HepG2 (cell line): ENCODE results near the gene CIAO2B. TPM values are rescaled to one million over a fixed set of nuclear protein-coding genes. Genes with fewer than 3 reads are reported as not detected.

Experiments used
- DNMT3B ChIP-seq: conservative IDR thresholded peaks from 2 replicates; pipeline ENCODE4 v1.6.1; 2016; ENCODE audit warnings: missing biosample characterization, control low read depth
- FOXO1 ChIP-seq: sonication (generic); formaldehyde crosslinking; IDR thresholded peaks from 2 replicates; pipeline ENCODE4 v1.4.0; 2020; ENCODE audit warnings: missing genetic modification reagents
- GABPA ChIP-seq, 2 experiments: IDR thresholded peaks; 2 replicates each; pipeline ENCODE4 v1.6.1; 2011 to 2016; ENCODE audit warnings: low read depth in 2 of 2, low read length in 1 of 2, missing biosample characterization in 1 of 2, missing genetic modification characterization in 1 of 2
- HIVEP1 ChIP-seq: sonication (generic); formaldehyde crosslinking; IDR thresholded peaks from 2 replicates; pipeline ENCODE4 v1.4.0; 2020; ENCODE audit warnings: mild to moderate bottlenecking, missing genetic modification reagents
- IRF2 ChIP-seq: IDR thresholded peaks from 2 replicates; pipeline ENCODE4 v1.6.1; 2018; ENCODE audit warnings: missing genetic modification reagents, missing compliant biosample characterization
- JUND ChIP-seq: sonication (generic); formaldehyde crosslinking; IDR thresholded peaks from 2 replicates; pipeline ENCODE4 v1.8.0; 2022; ENCODE audit warnings: mild to moderate bottlenecking, missing genetic modification reagents
- KAT2B ChIP-seq: fragments of 150-350 bp; IDR thresholded peaks from 2 replicates; pipeline ENCODE4 v1.6.1; 2014; ENCODE audit warnings: low read depth, low read length, borderline replicate concordance
- KLF12 ChIP-seq: sonication (generic); formaldehyde crosslinking; IDR thresholded peaks from 2 replicates; pipeline ENCODE4 v1.4.0; 2020; ENCODE audit warnings: missing genetic modification reagents, borderline replicate concordance
- NFIB ChIP-seq: sonication (generic); formaldehyde crosslinking; IDR thresholded peaks from 2 replicates; pipeline ENCODE4 v1.9.0; 2021; ENCODE audit warnings: missing genetic modification reagents, mild to moderate bottlenecking, borderline replicate concordance
- NFKB2 ChIP-seq: sonication (generic); formaldehyde crosslinking; IDR thresholded peaks from 2 replicates; pipeline ENCODE4 v1.4.0; 2020; ENCODE audit warnings: missing genetic modification reagents, borderline replicate concordance
- NR2F2 ChIP-seq: IDR thresholded peaks from 2 replicates; pipeline ENCODE4 v1.6.1; 2012; ENCODE audit warnings: low read depth, inconsistent platforms, borderline replicate concordance
- ZFP37 ChIP-seq: sonication (generic); formaldehyde crosslinking; IDR thresholded peaks from 2 replicates; pipeline ENCODE4 v1.4.0; 2020; ENCODE audit warnings: missing genetic modification reagents, borderline replicate concordance
- ZNF230 ChIP-seq: sonication (generic); formaldehyde crosslinking; IDR thresholded peaks from 2 replicates; pipeline ENCODE4 v1.4.0; 2020; ENCODE audit warnings: mild to moderate bottlenecking, missing genetic modification reagents
- ZNF343 ChIP-seq: sonication (generic); formaldehyde crosslinking; IDR thresholded peaks from 2 replicates; pipeline ENCODE4 v1.4.0; 2020; ENCODE audit warnings: mild to moderate bottlenecking, missing genetic modification reagents
- ZNF720 ChIP-seq: sonication (generic); formaldehyde crosslinking; IDR thresholded peaks from 2 replicates; pipeline ENCODE4 v1.4.0; 2020; ENCODE audit warnings: missing genetic modification reagents
- ZNF878 ChIP-seq: sonication (generic); formaldehyde crosslinking; IDR thresholded peaks from 2 replicates; pipeline ENCODE4 v1.8.1; 2023; ENCODE audit warnings: mild to moderate bottlenecking, missing genetic modification reagents, moderate library complexity
- polyA plus RNA-seq, 8 experiments: library from polyadenylated mRNA; depleted of rRNA in 3 of 8; stranded (reverse) in 7 of 8; unstranded in 1 of 8; fragments of >200 nt; fragmentation: Illumina TruSeq in 4 of 8; extraction: Trizol in 4 of 8; gene quantifications; 2 replicates each; pipeline versions ENCODE4 v1.2.1 to v1.2.3, GENCODE V29; 2011 to 2016; ENCODE audit warnings: low read depth in 4 of 8, missing spikeins in 1 of 8, mixed read lengths in 1 of 8; ENCODE audit not compliant: insufficient read depth in 1 of 8
- total RNA-seq, 5 experiments: library from RNA; depleted of rRNA; stranded (reverse); fragments of >200 nt; fragmentation: Illumina TruSeq; extraction: Trizol; gene quantifications; 2 replicates each; pipeline ENCODE4 v1.2.3, GENCODE V29; 2016; ENCODE audit warnings: low read depth in 1 of 5
- TF ChIP-seq, protein P1 (sequence below): IDR thresholded peaks from 2 replicates; pipeline ENCODE4 v1.6.1; 2016; ENCODE audit warnings: low read depth, missing genetic modification reagents, missing compliant biosample characterization
- TF ChIP-seq, protein P2 (sequence below): sonication (generic); formaldehyde crosslinking; IDR thresholded peaks from 2 replicates; pipeline ENCODE4 v1.8.1; 2023; ENCODE audit warnings: mild to moderate bottlenecking, missing genetic modification reagents, borderline replicate concordance
- TF ChIP-seq, protein P3 (sequence below): sonication (generic); formaldehyde crosslinking; IDR thresholded peaks from 2 replicates; pipeline ENCODE4 v1.4.0; 2020; ENCODE audit warnings: mild to moderate bottlenecking, missing genetic modification reagents
- TF ChIP-seq, protein P4 (sequence below): sonication (generic); formaldehyde crosslinking; IDR thresholded peaks from 2 replicates; pipeline ENCODE4 v1.5.0; 2020; ENCODE audit warnings: mild to moderate bottlenecking, missing genetic modification reagents

CIAO2B gene
- total and polyA plus RNA-seq, 2 of the 13 experiments (the other 11 are each of a cell fraction or from before 2014, with no cell fraction given), result 157 to 293 TPM

DNA sequence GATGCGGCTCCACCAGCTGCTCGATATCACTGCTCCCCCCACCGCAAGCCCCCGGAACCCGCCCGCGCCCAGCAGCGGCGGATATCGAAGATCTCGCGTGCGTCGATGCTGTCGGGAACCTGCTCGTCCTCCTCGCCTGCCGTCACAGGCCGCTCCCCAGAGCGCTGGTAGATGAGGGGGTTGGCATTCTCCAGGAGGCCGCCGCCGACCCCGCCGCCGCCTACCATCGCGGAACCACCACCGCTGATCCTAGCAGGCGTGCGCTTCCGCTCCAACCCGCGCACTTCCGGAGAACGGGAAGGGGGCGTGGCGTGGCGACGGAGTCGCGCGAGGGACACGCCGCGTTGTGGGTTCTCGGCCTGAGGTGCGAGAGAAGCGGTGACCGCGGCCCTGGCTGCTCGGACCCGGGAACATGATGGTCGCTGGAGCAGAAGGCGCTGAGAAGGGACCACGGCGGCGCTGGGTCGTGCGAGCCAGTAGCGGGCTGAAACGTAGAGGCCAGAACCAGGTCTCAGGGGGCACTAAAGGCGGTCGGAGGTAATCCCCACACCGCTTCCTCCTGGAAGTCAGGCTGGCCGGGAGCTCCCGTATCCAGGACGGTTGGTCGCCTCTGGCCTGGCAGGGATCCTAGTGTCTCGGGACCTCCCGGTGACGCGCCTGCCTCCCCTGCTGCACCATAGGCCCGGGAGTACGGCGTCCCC lies at the start of gene CIAO2B (continued):
- TF ChIP-seq, protein P1, sequence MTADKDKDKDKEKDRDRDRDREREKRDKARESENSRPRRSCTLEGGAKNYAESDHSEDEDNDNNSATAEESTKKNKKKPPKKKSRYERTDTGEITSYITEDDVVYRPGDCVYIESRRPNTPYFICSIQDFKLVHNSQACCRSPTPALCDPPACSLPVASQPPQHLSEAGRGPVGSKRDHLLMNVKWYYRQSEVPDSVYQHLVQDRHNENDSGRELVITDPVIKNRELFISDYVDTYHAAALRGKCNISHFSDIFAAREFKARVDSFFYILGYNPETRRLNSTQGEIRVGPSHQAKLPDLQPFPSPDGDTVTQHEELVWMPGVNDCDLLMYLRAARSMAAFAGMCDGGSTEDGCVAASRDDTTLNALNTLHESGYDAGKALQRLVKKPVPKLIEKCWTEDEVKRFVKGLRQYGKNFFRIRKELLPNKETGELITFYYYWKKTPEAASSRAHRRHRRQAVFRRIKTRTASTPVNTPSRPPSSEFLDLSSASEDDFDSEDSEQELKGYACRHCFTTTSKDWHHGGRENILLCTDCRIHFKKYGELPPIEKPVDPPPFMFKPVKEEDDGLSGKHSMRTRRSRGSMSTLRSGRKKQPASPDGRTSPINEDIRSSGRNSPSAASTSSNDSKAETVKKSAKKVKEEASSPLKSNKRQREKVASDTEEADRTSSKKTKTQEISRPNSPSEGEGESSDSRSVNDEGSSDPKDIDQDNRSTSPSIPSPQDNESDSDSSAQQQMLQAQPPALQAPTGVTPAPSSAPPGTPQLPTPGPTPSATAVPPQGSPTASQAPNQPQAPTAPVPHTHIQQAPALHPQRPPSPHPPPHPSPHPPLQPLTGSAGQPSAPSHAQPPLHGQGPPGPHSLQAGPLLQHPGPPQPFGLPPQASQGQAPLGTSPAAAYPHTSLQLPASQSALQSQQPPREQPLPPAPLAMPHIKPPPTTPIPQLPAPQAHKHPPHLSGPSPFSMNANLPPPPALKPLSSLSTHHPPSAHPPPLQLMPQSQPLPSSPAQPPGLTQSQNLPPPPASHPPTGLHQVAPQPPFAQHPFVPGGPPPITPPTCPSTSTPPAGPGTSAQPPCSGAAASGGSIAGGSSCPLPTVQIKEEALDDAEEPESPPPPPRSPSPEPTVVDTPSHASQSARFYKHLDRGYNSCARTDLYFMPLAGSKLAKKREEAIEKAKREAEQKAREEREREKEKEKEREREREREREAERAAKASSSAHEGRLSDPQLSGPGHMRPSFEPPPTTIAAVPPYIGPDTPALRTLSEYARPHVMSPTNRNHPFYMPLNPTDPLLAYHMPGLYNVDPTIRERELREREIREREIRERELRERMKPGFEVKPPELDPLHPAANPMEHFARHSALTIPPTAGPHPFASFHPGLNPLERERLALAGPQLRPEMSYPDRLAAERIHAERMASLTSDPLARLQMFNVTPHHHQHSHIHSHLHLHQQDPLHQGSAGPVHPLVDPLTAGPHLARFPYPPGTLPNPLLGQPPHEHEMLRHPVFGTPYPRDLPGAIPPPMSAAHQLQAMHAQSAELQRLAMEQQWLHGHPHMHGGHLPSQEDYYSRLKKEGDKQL (CRISPR knock-in tag), result peak; percentile 47; the same call in 1 of the 2 replicates
- TF ChIP-seq, protein P2, sequence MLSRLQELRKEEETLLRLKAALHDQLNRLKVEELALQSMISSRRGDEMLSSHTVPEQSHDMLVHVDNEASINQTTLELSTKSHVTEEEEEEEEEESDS (CRISPR knock-in tag), result no peak
- peak; percentile 97 for TF ChIP-seq HIVEP1 (CRISPR knock-in tag)
- peak; percentile 95 for TF ChIP-seq NFKB2 (CRISPR knock-in tag)
- TF ChIP-seq, protein P3, sequence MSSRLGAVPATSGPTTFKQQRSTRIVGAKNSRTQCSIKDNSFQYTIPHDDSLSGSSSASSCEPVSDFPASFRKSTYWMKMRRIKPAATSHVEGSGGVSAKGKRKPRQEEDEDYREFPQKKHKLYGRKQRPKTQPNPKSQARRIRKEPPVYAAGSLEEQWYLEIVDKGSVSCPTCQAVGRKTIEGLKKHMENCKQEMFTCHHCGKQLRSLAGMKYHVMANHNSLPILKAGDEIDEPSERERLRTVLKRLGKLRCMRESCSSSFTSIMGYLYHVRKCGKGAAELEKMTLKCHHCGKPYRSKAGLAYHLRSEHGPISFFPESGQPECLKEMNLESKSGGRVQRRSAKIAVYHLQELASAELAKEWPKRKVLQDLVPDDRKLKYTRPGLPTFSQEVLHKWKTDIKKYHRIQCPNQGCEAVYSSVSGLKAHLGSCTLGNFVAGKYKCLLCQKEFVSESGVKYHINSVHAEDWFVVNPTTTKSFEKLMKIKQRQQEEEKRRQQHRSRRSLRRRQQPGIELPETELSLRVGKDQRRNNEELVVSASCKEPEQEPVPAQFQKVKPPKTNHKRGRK (CRISPR knock-in tag), result no peak
- no peak for TF ChIP-seq ZNF720
- TF ChIP-seq, protein P4, sequence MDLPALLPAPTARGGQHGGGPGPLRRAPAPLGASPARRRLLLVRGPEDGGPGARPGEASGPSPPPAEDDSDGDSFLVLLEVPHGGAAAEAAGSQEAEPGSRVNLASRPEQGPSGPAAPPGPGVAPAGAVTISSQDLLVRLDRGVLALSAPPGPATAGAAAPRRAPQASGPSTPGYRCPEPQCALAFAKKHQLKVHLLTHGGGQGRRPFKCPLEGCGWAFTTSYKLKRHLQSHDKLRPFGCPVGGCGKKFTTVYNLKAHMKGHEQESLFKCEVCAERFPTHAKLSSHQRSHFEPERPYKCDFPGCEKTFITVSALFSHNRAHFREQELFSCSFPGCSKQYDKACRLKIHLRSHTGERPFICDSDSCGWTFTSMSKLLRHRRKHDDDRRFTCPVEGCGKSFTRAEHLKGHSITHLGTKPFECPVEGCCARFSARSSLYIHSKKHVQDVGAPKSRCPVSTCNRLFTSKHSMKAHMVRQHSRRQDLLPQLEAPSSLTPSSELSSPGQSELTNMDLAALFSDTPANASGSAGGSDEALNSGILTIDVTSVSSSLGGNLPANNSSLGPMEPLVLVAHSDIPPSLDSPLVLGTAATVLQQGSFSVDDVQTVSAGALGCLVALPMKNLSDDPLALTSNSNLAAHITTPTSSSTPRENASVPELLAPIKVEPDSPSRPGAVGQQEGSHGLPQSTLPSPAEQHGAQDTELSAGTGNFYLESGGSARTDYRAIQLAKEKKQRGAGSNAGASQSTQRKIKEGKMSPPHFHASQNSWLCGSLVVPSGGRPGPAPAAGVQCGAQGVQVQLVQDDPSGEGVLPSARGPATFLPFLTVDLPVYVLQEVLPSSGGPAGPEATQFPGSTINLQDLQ (CRISPR knock-in tag), result no peak; the same call in 1 of the 2 replicates
- peak; percentile 95; the same call in 1 of the 2 replicates for TF ChIP-seq NFIB (CRISPR knock-in tag)
- peak; percentile 96 for TF ChIP-seq KLF12 (CRISPR knock-in tag)
- peak; percentile 94 for TF ChIP-seq GABPA (IDR thresholded peaks at IDR 0.05; ENCODE audit: low read depth, low read length)
- TF ChIP-seq GABPA (CRISPR knock-in tag; IDR thresholded peaks at IDR 0.05; ENCODE audit: low read depth), result peak; percentile 98
- peak; percentile 83 for TF ChIP-seq FOXO1
- peak; percentile 95 for TF ChIP-seq IRF2
- peak; percentile 51 for TF ChIP-seq ZNF230
- 0 out of 2 replicates have a peak, but pooled peaks have one; percentile 50 for TF ChIP-seq ZFP37 (CRISPR knock-in tag)
- TF ChIP-seq KAT2B, result no peak
- TF ChIP-seq NR2F2, result no peak
- no peak for TF ChIP-seq ZNF878 (CRISPR knock-in tag)
- TF ChIP-seq DNMT3B (CRISPR knock-in tag), result peak; percentile 85; the same call in 1 of the 2 replicates
- TF ChIP-seq ZNF343 (CRISPR knock-in tag), result peak; percentile 86; the same call in 1 of the 2 replicates
- TF ChIP-seq JUND (CRISPR knock-in tag), result peak; percentile 52; the same call in 1 of the 2 replicates
